CD8-positive, alpha-beta memory T cell (primary cell): Measurements from ENCODE around the gene SYNGR1. TPM values are rescaled to one million over a fixed set of nuclear protein-coding genes. Genes with fewer than 3 reads are reported as not detected.
A peak's percentile ranks its signal among the peaks of the same experiment; 100 is the strongest.

Experiments
- CTCF ChIA-PET: fragments of 350-600 bp; sonication (Branson Sonifier 250); formaldehyde crosslinking; loops from one replicate; lab custom pipeline; 2021; ENCODE audit warnings: antibody characterized with exemption; lab: Charles Lee
- POLR2A ChIA-PET: fragments of 350-600 bp; sonication (Branson Sonifier 250); formaldehyde crosslinking; loops from one replicate; lab custom pipeline; 2021; ENCODE audit warnings: antibody characterized with exemption; lab: Charles Lee
- DNase-seq, 5 donors: peaks; one replicate each; pipeline versions ENCODE4 v3.0.0 to v3.0.0-alpha.2; 2020 to 2022; ENCODE audit warnings: mixed read lengths in 1 of 5
- H3K27ac ChIP-seq: one replicate; pipeline ENCODE4 v1.7.0; 2013; ENCODE audit warnings: low read depth, mild to moderate bottlenecking, low read length, moderate library complexity
- H3K27me3 ChIP-seq: 2 replicates; pipeline ENCODE4 v1.7.0; 2013; ENCODE audit warnings: low read length, mild to moderate bottlenecking; ENCODE audit not compliant: insufficient read depth, poor library complexity, severe bottlenecking
- H3K36me3 ChIP-seq: 2 replicates; pipeline ENCODE4 v1.7.0; 2013; ENCODE audit warnings: mild to moderate bottlenecking, low read length, moderate library complexity; ENCODE audit not compliant: insufficient read depth
- H3K4me1 ChIP-seq: 2 replicates; pipeline ENCODE4 v1.7.0; 2013; ENCODE audit warnings: mild to moderate bottlenecking, low read length, moderate library complexity; ENCODE audit not compliant: insufficient read depth
- H3K4me3 ChIP-seq: 2 replicates; pipeline ENCODE4 v1.7.0; 2013; ENCODE audit warnings: mild to moderate bottlenecking, low read length
- H3K9me3 ChIP-seq: 2 replicates; pipeline ENCODE4 v1.7.0; 2013; ENCODE audit warnings: mild to moderate bottlenecking, low read length
- H3K27ac Mint-ChIP-seq, 8 donors: one replicate each; pipeline ENCODE4 v1.8.0; 2020 to 2021; ENCODE audit warnings: mixed read lengths in 8 of 8, mild to moderate bottlenecking in 6 of 8, inconsistent platforms in 3 of 8, moderate library complexity in 3 of 8
- H3K27me3 Mint-ChIP-seq, 2 donors: one replicate each; pipeline ENCODE4 v1.8.0; 2020 to 2021; ENCODE audit warnings: mixed read lengths in 2 of 2, mild to moderate bottlenecking in 1 of 2, moderate library complexity in 1 of 2
- H3K36me3 Mint-ChIP-seq, 3 donors: one replicate each; pipeline ENCODE4 v1.8.0; 2020 to 2021; ENCODE audit warnings: mixed read lengths in 3 of 3, inconsistent platforms in 1 of 3, mild to moderate bottlenecking in 1 of 3
- H3K4me1 Mint-ChIP-seq, 3 donors: one replicate each; pipeline ENCODE4 v1.8.0; 2020 to 2021; ENCODE audit warnings: mixed read lengths in 3 of 3, inconsistent platforms in 1 of 3, mild to moderate bottlenecking in 1 of 3
- H3K4me3 Mint-ChIP-seq, 7 donors: one replicate each; pipeline ENCODE4 v1.8.0; 2020 to 2021; ENCODE audit warnings: mixed read lengths in 7 of 7, mild to moderate bottlenecking in 6 of 7, moderate library complexity in 4 of 7, inconsistent platforms in 2 of 7
- H3K9me3 Mint-ChIP-seq, 5 donors: one replicate each; pipeline ENCODE4 v1.8.0; 2020 to 2022; ENCODE audit warnings: mixed read lengths in 5 of 5, mild to moderate bottlenecking in 3 of 5, moderate library complexity in 2 of 5, inconsistent platforms in 1 of 5
- polyA plus RNA-seq: library from polyadenylated mRNA; unstranded; fragments of 300-500 nt; fragmentation: Illumina TruSeq; gene quantifications from one replicate; pipeline ENCODE4 v1.2.3, GENCODE V29; 2021
- total RNA-seq, 2 experiments: library from RNA; stranded (reverse); gene quantifications; one replicate each; pipeline ENCODE4 v1.2.3, GENCODE V29; 2021

The SYNGR1 gene
- total and polyA plus RNA-seq, 3 experiments from 2014 or later, result 2.4 to 10.1 (median 2.9) TPM

DNA sequence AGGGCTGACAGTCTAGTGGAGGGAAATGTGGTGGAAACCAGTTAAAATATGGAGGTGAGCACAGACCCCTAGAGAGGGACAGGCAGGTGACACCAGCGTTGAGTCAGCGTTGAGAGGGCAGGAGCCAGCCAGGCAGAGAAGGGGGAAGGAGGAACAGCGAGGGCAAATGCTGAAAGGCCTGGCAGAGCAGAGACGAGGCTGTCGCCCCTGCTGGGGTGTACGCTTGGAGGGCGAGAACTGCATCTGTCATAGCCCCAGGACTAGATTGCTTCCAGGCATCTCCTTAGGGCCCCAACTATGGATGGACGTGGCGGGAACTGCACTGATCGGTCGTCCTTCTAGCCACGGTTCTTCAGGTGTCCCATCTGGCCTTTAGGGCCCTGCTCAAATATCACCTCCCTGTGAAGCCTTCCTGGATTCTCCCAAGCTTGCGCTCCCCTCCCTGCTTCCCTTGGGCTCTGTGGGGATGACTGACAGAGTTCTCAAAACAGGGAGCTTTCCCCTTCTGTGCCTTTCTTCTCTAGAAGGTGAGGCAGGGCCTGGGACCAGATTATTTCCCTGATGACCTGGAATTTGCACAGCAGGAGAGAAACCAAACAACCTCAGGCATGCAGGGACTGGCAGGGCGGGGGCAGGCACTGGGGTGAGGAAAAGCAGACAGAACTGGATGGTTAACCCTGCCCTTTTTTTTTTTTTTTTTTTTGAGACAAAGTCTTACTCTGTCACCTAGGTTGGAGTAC is 11.1 kb downstream of the SYNGR1 start:
- H3K27ac ChIP-seq, result no peak overlapping the region
- H3K27ac Mint-ChIP-seq, result peak overlapping the region in 1 of 8 donors; percentile 22
- H3K4me3 Mint-ChIP-seq, result no peak overlapping the region

GRCh38 chr22:39361496-39361895 is 11.7 kb downstream of the SYNGR1 start:
- no peaks in the 10 kb centered on the region for H3K9me3 ChIP-seq
- no peak overlapping the region for H3K4me3 Mint-ChIP-seq
- H3K36me3 Mint-ChIP-seq, result peaks cover 0 to 4% (median 0%) of the 10 kb centered on the region in 3 donors
- peak overlapping the region in 1 of 8 donors; percentile 33 for H3K27ac Mint-ChIP-seq
- no peaks in the 10 kb centered on the region for H3K9me3 Mint-ChIP-seq
- H3K4me1 Mint-ChIP-seq, result no peaks in the 10 kb centered on the region
- POLR2A ChIA-PET, result interaction anchor here (0.7 kb wide), 1 partner anchor 8 kb away, joined by 5 read pairs; no protein-coding TSS in a partner anchor
- CTCF ChIA-PET, result no interaction called here
- no peaks in the 10 kb centered on the region for H3K27me3 ChIP-seq
- peaks cover 0 to 1% of the 10 kb centered on the region in 2 donors for H3K27me3 Mint-ChIP-seq
- no peaks in the 10 kb centered on the region for H3K36me3 ChIP-seq
- no peaks in the 10 kb centered on the region for H3K4me1 ChIP-seq
- no peak overlapping the region for H3K4me3 ChIP-seq
- no peak for DNase-seq
- no peak overlapping the region for H3K27ac ChIP-seq

More for the DNA sequence above, 11.1 kb downstream of the SYNGR1 start:
- no peaks in the 10 kb centered on the region for H3K4me1 Mint-ChIP-seq
- CTCF ChIA-PET, result interaction anchor here (1.8 kb wide), 1 partner anchor 39 kb away, joined by 4 read pairs; the partner anchor contains the start of gene TAB1
- H3K9me3 Mint-ChIP-seq, result no peaks in the 10 kb centered on the region
- H3K27me3 Mint-ChIP-seq, result peaks cover 0 to 3% of the 10 kb centered on the region in 2 donors
- DNase-seq, result no peak
- H3K27me3 ChIP-seq, result no peaks in the 10 kb centered on the region
- no peaks in the 10 kb centered on the region for H3K9me3 ChIP-seq
- POLR2A ChIA-PET, result interaction anchor here (0.7 kb wide), 1 partner anchor 8 kb away, joined by 5 read pairs; no protein-coding TSS in a partner anchor
- no peaks in the 10 kb centered on the region for H3K4me1 ChIP-seq
- H3K36me3 Mint-ChIP-seq, result peaks cover 0 to 4% (median 0%) of the 10 kb centered on the region in 3 donors
- H3K36me3 ChIP-seq, result no peaks in the 10 kb centered on the region
- H3K4me3 ChIP-seq, result no peak overlapping the region

DNA sequence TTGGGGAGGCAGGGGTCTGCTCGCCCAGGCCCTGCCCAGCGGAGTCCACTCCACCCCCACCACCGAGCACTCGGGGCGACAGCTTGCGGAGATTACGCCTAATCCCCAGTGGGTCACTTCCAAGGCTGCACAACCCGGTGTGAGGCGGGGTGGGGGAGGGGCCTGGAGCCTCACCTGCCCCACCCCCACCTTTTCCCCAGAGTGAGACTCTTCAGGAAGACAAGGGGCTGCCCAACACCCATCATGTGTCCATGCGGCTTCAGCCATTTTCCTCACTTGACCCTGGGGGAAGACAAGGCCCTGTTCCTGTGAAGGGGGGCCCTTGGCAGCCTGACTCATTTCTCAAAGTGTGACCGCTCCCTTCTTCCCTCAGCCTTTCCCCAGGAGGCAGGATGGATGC is 12.5 kb downstream of the SYNGR1 start:
- ChIA-PET CTCF (no interaction called here), POLR2A (no interaction called here)
- Mint-ChIP-seq H3K4me1 (no peaks in the 10 kb centered on the region), H3K27ac (no peak overlapping the region), H3K9me3 (no peaks in the 10 kb centered on the region), H3K27me3 (peaks cover 0 to 1% of the 10 kb centered on the region in 2 donors), H3K4me3 (no peak overlapping the region), H3K36me3 (peaks cover 0 to 4% (median 0%) of the 10 kb centered on the region in 3 donors)
- H3K27me3 ChIP-seq, result no peaks in the 10 kb centered on the region
- no peak for DNase-seq
- H3K9me3 ChIP-seq, result no peaks in the 10 kb centered on the region
- H3K27ac ChIP-seq, result no peak overlapping the region
- no peak overlapping the region for H3K4me3 ChIP-seq
- no peaks in the 10 kb centered on the region for H3K36me3 ChIP-seq
- H3K4me1 ChIP-seq, result no peaks in the 10 kb centered on the region

GRCh38 chr22:39362932-39363331 is 13.1 kb downstream of the SYNGR1 start:
- H3K9me3 Mint-ChIP-seq, result no peaks in the 10 kb centered on the region

GRCh38 chr22:39363751-39364515 is 14.1 kb downstream of the SYNGR1 start:
- Histone ChIP-seq H3K4me3 (no peak overlapping the region), H3K4me1 (no peaks in the 10 kb centered on the region), H3K27me3 (no peaks in the 10 kb centered on the region), H3K36me3 (no peaks in the 10 kb centered on the region), H3K9me3 (no peaks in the 10 kb centered on the region), H3K27ac (no peak overlapping the region)
- ChIA-PET CTCF (no interaction called here), POLR2A (no interaction called here)
- Mint-ChIP-seq H3K27ac (peak overlapping the region in 3 of 8 donors; percentile 22 to 61 (median 37)), H3K9me3 (no peaks in the 10 kb centered on the region), H3K36me3 (peaks cover 0 to 2% (median 0%) of the 10 kb centered on the region in 3 donors), H3K4me3 (no peak overlapping the region), H3K4me1 (no peaks in the 10 kb centered on the region), H3K27me3 (peaks cover 0 to 1% of the 10 kb centered on the region in 2 donors)
- no peak for DNase-seq

More at GRCh38 chr22:39362932-39363331, 13.1 kb downstream of the SYNGR1 start:
- Mint-ChIP-seq H3K4me1 (no peaks in the 10 kb centered on the region), H3K4me3 (no peak overlapping the region), H3K27ac (peak overlapping the region in 1 of 8 donors; percentile 23), H3K36me3 (peaks cover 0 to 4% (median 0%) of the 10 kb centered on the region in 3 donors), H3K27me3 (peaks cover 0 to 1% of the 10 kb centered on the region in 2 donors)
- H3K27ac ChIP-seq, result no peak overlapping the region
- ChIA-PET CTCF (no interaction called here), POLR2A (no interaction called here)
- no peak overlapping the region for H3K4me3 ChIP-seq
- H3K9me3 ChIP-seq, result no peaks in the 10 kb centered on the region
- no peak for DNase-seq
- no peaks in the 10 kb centered on the region for H3K36me3 ChIP-seq
- H3K27me3 ChIP-seq, result no peaks in the 10 kb centered on the region
- H3K4me1 ChIP-seq, result no peaks in the 10 kb centered on the region

DNA sequence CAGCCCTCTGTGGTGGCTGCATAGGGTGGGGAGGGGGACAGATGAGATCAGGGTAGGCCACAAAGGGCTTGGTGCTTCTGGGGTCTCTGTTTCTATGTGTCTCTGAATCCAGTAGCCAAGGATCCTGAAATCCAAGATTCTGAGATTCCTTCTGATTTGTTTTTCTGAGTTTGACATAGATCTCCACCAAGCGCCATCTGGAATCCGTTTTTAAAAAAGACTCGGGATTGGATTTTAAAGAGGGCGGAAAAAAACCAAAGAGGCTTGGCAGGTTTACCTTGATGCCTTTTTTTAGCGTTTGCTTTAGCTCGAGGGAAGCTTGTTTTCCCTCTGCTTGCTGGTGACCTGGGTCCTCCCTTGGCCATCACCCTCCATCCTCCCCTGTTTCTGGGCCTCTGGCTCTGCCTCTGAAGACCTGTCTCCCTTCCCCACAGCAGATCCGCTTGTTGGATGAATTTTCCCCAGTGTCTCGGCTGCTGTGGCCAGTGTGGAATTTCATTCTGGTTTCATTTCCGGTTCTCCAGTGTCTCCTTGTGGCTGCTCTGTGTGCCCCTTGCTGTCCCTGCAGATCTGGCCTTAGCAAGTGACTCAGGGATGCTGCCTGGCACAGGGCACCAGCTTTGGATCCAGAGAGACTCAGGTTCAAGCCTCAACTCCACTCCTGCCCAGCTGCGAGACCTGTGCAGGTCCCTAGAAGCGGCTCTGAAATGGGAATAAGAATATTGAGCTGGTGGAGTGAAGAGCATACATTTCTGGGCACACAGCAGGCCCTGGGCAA is 15.1 kb downstream of the SYNGR1 start:
- no peak overlapping the region for H3K4me3 Mint-ChIP-seq
- no peak for DNase-seq
- H3K27ac Mint-ChIP-seq, result peak overlapping the region in 1 of 8 donors; percentile 74
- Histone ChIP-seq H3K4me1 (no peaks in the 10 kb centered on the region), H3K4me3 (no peak overlapping the region), H3K27me3 (no peaks in the 10 kb centered on the region), H3K27ac (no peak overlapping the region), H3K36me3 (no peaks in the 10 kb centered on the region), H3K9me3 (no peaks in the 10 kb centered on the region)
- no peaks in the 10 kb centered on the region for H3K4me1 Mint-ChIP-seq
- ChIA-PET POLR2A (interaction anchor here (0.6 kb wide), 1 partner anchor 10 kb away, joined by 5 read pairs; no protein-coding TSS in a partner anchor), CTCF (no interaction called here)
- H3K36me3 Mint-ChIP-seq, result peaks cover 0 to 2% (median 0%) of the 10 kb centered on the region in 3 donors
- no peaks in the 10 kb centered on the region for H3K9me3 Mint-ChIP-seq
- H3K27me3 Mint-ChIP-seq, result no peaks in the 10 kb centered on the region

- no peak for DNase-seq
- H3K9me3 Mint-ChIP-seq, result no peaks in the 10 kb centered on the region
- H3K4me1 Mint-ChIP-seq, result no peaks in the 10 kb centered on the region
- H3K4me3 ChIP-seq, result no peak overlapping the region
- no peaks in the 10 kb centered on the region for H3K27me3 Mint-ChIP-seq
- no peak overlapping the region for H3K27ac ChIP-seq
- no peaks in the 10 kb centered on the region for H3K27me3 ChIP-seq
- H3K36me3 Mint-ChIP-seq, result no peaks in the 10 kb centered on the region
- H3K4me3 Mint-ChIP-seq, result no peak overlapping the region
- CTCF ChIA-PET, result no interaction called here
- peak overlapping the region in 1 of 8 donors; percentile 58 for H3K27ac Mint-ChIP-seq
- no peaks in the 10 kb centered on the region for H3K4me1 ChIP-seq
- POLR2A ChIA-PET, result interaction anchor here (0.6 kb wide), 1 partner anchor 10 kb away, joined by 5 read pairs; no protein-coding TSS in a partner anchor
- H3K36me3 ChIP-seq, result no peaks in the 10 kb centered on the region
- no peaks in the 10 kb centered on the region for H3K9me3 ChIP-seq
Measured at GRCh38 chr22:39365492-39365780, 15.6 kb downstream of the SYNGR1 start.
